Measurements from ENCODE around the gene KRTAP10-4. TPM values are rescaled to one million over a fixed set of nuclear protein-coding genes. Genes with fewer than 3 reads are reported as not detected.

Gene KRTAP10-4
- total and polyA plus RNA-seq, 10 of the 15 experiments (the other 5 are each of a cell fraction or from before 2014, with no cell fraction given): not detected

DNA sequence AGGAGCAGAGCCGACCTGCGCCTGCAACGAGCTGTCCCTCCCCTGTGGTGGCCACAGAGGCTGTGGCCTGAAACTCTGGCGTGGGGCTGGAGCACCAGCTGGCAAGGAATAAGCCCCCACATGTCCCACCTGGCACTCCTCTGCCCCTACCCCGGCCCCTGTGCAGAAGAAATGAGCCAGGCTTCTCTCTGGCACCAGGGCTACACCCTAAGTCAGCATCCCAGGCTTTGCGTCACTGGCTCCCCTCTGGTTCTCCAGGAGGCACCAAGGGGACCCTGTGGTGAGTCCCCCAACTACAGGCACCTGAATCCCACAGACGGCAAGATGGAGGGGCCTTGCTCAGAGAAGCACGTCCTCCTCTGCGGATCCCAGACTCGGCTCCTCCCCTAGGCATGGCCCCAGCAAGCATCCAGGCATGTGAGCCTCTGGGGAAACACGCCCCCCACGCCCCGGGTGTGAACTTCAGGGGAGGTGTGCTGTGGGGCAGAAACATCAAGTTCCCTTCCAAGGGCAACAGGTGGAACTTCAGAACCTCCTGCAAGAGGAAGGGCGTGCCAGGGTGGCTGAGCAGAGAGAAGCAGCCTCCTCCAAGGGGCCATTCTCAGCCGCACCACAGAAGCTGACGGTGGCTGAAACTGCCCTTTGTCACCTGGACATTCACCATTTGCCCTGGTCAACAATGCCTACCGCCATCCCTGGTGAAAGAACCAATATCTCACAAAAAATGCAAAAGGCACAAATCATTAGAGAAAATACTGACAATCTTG, 29.8 kb downstream of the KRTAP10-4 start:
- Histone ChIP-seq H3K4me1 (ENCODE audit: control insufficient read depth, insufficient read depth, low read length) (no peaks in the 10 kb centered on the region), H3K4me2 (ENCODE audit: control insufficient read depth, insufficient read depth) (no peak overlapping the region), H3K4me3 (no peak overlapping the region), H4K20me1 (ENCODE audit: control insufficient read depth, insufficient read depth) (no peaks in the 10 kb centered on the region), H3K9ac (ENCODE audit: control insufficient read depth, insufficient read depth, low read length) (no peak overlapping the region), H3K27me3 (replicated peaks in 1 of 2; ENCODE audit: control insufficient read depth in 2 of 2, insufficient read depth in 2 of 2, low read length in 1 of 2) (no peaks in the 10 kb centered on the region), H3K79me2 (ENCODE audit: control insufficient read depth, insufficient read depth, low read length) (no peaks in the 10 kb centered on the region), H3K27ac (ENCODE audit: control insufficient read depth, insufficient read depth) (no peak overlapping the region), H3K36me3 (ENCODE audit: control insufficient read depth in 2 of 2, insufficient read depth in 2 of 2, low read length in 1 of 2) (no peaks in the 10 kb centered on the region), H2AFZ (ENCODE audit: control insufficient read depth, low read depth, low read length) (no peak overlapping the region), H3K9me3 (replicated peaks; ENCODE audit: control insufficient read depth, insufficient read depth, low read length) (no peaks in the 10 kb centered on the region; the same call in 2 of the 3 replicates)
- ChIA-PET POLR2A (no interaction called here), CTCF (no interaction called here), RAD21 (ENCODE audit: unreplicated experiment) (no interaction called here), SMC1A (ENCODE audit: uncharacterized antibody, unreplicated experiment) (no interaction called here)
- intact Hi-C loops (cut with micrococcal nuclease; ENCODE audit: unreplicated experiment): no loop called here
- FAIRE-seq: no peak
- no peak for ATAC-seq
- WGBS (ENCODE audit: insufficient coverage, insufficient replicate concordance, low lambda C conversion rate, missing lambda C conversion rate): 12% methylated on average over 17 of the region's 17 CpGs
- in situ Hi-C loops (cut with MboI): no loop called here
- DNase-seq (ENCODE audit: low read depth, low spot score): no peak
- no TSS peak for BruUV-seq (replicated peaks)
- TF ChIP-seq, protein P1, sequence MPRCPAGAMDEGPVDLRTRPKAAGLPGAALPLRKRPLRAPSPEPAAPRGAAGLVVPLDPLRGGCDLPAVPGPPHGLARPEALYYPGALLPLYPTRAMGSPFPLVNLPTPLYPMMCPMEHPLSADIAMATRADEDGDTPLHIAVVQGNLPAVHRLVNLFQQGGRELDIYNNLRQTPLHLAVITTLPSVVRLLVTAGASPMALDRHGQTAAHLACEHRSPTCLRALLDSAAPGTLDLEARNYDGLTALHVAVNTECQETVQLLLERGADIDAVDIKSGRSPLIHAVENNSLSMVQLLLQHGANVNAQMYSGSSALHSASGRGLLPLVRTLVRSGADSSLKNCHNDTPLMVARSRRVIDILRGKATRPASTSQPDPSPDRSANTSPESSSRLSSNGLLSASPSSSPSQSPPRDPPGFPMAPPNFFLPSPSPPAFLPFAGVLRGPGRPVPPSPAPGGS (IDR thresholded peaks at IDR 0.05; ENCODE audit: borderline replicate concordance, insufficient read depth, low read depth, low read length, poor library complexity, severe bottlenecking): no peak
- TF ChIP-seq JUNB (IDR thresholded peaks at IDR 0.05) (no peak), SIX5 (IDR thresholded peaks at IDR 0.05; ENCODE audit: low read depth, low read length, severe bottlenecking) (no peak), CHD1 (IDR thresholded peaks at IDR 0.05; ENCODE audit: low read depth, low read length) (no peak), NBN (IDR thresholded peaks at IDR 0.05) (no peak), SP1 (IDR thresholded peaks at IDR 0.05; ENCODE audit: low read depth, low read length) (no peak), ZNF274 (IDR thresholded peaks at IDR 0.05; ENCODE audit: insufficient read depth, insufficient read length) (no peak)
- TF ChIP-seq, protein P2, sequence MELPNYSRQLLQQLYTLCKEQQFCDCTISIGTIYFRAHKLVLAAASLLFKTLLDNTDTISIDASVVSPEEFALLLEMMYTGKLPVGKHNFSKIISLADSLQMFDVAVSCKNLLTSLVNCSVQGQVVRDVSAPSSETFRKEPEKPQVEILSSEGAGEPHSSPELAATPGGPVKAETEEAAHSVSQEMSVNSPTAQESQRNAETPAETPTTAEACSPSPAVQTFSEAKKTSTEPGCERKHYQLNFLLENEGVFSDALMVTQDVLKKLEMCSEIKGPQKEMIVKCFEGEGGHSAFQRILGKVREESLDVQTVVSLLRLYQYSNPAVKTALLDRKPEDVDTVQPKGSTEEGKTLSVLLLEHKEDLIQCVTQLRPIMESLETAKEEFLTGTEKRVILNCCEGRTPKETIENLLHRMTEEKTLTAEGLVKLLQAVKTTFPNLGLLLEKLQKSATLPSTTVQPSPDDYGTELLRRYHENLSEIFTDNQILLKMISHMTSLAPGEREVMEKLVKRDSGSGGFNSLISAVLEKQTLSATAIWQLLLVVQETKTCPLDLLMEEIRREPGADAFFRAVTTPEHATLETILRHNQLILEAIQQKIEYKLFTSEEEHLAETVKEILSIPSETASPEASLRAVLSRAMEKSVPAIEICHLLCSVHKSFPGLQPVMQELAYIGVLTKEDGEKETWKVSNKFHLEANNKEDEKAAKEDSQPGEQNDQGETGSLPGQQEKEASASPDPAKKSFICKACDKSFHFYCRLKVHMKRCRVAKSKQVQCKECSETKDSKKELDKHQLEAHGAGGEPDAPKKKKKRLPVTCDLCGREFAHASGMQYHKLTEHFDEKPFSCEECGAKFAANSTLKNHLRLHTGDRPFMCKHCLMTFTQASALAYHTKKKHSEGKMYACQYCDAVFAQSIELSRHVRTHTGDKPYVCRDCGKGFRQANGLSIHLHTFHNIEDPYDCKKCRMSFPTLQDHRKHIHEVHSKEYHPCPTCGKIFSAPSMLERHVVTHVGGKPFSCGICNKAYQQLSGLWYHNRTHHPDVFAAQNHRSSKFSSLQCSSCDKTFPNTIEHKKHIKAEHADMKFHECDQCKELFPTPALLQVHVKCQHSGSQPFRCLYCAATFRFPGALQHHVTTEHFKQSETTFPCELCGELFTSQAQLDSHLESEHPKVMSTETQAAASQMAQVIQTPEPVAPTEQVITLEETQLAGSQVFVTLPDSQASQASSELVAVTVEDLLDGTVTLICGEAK (IDR thresholded peaks at IDR 0.05; ENCODE audit: borderline replicate concordance): no peak
- TF ChIP-seq, protein P3, sequence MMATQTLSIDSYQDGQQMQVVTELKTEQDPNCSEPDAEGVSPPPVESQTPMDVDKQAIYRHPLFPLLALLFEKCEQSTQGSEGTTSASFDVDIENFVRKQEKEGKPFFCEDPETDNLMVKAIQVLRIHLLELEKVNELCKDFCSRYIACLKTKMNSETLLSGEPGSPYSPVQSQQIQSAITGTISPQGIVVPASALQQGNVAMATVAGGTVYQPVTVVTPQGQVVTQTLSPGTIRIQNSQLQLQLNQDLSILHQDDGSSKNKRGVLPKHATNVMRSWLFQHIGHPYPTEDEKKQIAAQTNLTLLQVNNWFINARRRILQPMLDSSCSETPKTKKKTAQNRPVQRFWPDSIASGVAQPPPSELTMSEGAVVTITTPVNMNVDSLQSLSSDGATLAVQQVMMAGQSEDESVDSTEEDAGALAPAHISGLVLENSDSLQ (IDR thresholded peaks at IDR 0.05): no peak
- TF ChIP-seq, protein P4, sequence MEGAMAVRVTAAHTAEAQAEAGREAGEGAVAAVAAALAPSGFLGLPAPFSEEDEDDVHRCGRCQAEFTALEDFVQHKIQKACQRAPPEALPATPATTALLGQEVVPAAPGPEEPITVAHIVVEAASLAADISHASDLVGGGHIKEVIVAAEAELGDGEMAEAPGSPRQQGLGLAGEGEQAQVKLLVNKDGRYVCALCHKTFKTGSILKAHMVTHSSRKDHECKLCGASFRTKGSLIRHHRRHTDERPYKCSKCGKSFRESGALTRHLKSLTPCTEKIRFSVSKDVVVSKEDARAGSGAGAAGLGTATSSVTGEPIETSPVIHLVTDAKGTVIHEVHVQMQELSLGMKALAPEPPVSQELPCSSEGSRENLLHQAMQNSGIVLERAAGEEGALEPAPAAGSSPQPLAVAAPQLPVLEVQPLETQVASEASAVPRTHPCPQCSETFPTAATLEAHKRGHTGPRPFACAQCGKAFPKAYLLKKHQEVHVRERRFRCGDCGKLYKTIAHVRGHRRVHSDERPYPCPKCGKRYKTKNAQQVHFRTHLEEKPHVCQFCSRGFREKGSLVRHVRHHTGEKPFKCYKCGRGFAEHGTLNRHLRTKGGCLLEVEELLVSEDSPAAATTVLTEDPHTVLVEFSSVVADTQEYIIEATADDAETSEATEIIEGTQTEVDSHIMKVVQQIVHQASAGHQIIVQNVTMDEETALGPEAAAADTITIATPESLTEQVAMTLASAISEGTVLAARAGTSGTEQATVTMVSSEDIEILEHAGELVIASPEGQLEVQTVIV (IDR thresholded peaks at IDR 0.05; ENCODE audit: borderline replicate concordance, partially characterized antibody): no peak
- TF ChIP-seq, protein P5, sequence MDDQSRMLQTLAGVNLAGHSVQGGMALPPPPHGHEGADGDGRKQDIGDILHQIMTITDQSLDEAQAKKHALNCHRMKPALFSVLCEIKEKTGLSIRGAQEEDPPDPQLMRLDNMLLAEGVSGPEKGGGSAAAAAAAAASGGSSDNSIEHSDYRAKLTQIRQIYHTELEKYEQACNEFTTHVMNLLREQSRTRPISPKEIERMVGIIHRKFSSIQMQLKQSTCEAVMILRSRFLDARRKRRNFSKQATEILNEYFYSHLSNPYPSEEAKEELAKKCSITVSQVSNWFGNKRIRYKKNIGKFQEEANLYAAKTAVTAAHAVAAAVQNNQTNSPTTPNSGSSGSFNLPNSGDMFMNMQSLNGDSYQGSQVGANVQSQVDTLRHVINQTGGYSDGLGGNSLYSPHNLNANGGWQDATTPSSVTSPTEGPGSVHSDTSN (IDR thresholded peaks at IDR 0.05; ENCODE audit: insufficient replicate concordance, low read depth, low read length): no peak

All from GM12878 (cell line).